NT2/D1 (cell line): Measurements from ENCODE around the gene HIF1AN.

Experiments used
- DNase-seq: peaks from one replicate; pipeline ENCODE4 v3.0.0-alpha.2; 2011; ENCODE audit warnings: low read depth, low spot score
- H3K27me3 ChIP-seq: 2 replicates; pipeline ENCODE4 v1.6.0; 2011; ENCODE audit warnings: mild to moderate bottlenecking; ENCODE audit not compliant: insufficient read length, insufficient read depth
- H3K36me3 ChIP-seq: 2 replicates; pipeline ENCODE4 v1.6.1; 2011; ENCODE audit warnings: mild to moderate bottlenecking, low read length, mixed read lengths; ENCODE audit not compliant: insufficient read depth, insufficient read length
- H3K4me1 ChIP-seq: 2 replicates; pipeline ENCODE4 v1.5.1; 2011; ENCODE audit not compliant: insufficient read depth, insufficient read length
- H3K4me3 ChIP-seq: 2 replicates; pipeline ENCODE4 v1.5.1; 2011; ENCODE audit warnings: low read depth; ENCODE audit not compliant: insufficient read length
- H3K9ac ChIP-seq: 2 replicates; pipeline ENCODE4 v1.6.0; 2011; ENCODE audit warnings: low read depth; ENCODE audit not compliant: insufficient read length
- H3K9me3 ChIP-seq: 2 replicates; pipeline ENCODE4 v1.5.1; 2011; ENCODE audit warnings: mild to moderate bottlenecking, low read length; ENCODE audit not compliant: insufficient read depth
- SUZ12 ChIP-seq: IDR thresholded peaks from 2 replicates; pipeline ENCODE4 v1.6.1; 2011; ENCODE audit not compliant: insufficient read length, insufficient read depth; ENCODE audit errors: extremely low read depth
- YY1 ChIP-seq: IDR thresholded peaks from 2 replicates; pipeline ENCODE4 v1.6.1; 2011; ENCODE audit not compliant: insufficient read length, insufficient read depth
- ZNF274 ChIP-seq: IDR thresholded peaks from 2 replicates; pipeline ENCODE4 v1.6.1; 2011; ENCODE audit warnings: mild to moderate bottlenecking, low read depth, low read length

HIF1AN gene

GRCh38 chr10:100502926-100503494, 32.7 kb upstream of the HIF1AN start:
- H3K27me3 ChIP-seq, result no peaks in the 10 kb centered on the region
- H3K9me3 ChIP-seq, result no peaks in the 10 kb centered on the region
- no peaks in the 10 kb centered on the region for H3K4me1 ChIP-seq
- H3K4me3 ChIP-seq, result no peak overlapping the region
- DNase-seq, result no peak
- TF ChIP-seq ZNF274 (no peak), YY1 (no peak), SUZ12 (no peak)
- H3K9ac ChIP-seq, result no peak overlapping the region
- peaks cover 6% of the 10 kb centered on the region for H3K36me3 ChIP-seq

DNA sequence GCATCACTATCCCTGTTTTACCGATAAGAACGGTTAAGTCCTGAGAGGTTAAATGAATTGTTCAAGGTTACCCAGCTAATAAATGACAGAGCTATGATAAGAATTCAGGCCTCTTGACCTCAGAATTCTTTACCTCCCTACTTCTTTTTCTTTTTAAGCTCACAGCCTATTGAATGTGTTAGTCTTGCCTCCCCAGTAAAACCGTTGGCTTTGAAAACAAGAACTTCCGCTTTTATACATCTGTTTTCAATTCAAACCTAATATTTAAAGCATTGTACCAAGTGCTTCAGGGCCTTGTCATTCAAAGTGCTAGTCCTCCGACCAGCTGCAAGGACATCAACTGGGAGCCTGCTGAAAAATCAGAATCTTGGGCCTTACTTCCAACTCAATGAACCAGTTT, 31.6 kb upstream of the HIF1AN start:
- Histone ChIP-seq H3K27me3 (no peaks in the 10 kb centered on the region), H3K4me1 (no peaks in the 10 kb centered on the region), H3K36me3 (peaks cover 3% of the 10 kb centered on the region), H3K9ac (no peak overlapping the region), H3K4me3 (no peak overlapping the region), H3K9me3 (no peaks in the 10 kb centered on the region)
- TF ChIP-seq ZNF274, result no peak
- no peak for DNase-seq

DNA sequence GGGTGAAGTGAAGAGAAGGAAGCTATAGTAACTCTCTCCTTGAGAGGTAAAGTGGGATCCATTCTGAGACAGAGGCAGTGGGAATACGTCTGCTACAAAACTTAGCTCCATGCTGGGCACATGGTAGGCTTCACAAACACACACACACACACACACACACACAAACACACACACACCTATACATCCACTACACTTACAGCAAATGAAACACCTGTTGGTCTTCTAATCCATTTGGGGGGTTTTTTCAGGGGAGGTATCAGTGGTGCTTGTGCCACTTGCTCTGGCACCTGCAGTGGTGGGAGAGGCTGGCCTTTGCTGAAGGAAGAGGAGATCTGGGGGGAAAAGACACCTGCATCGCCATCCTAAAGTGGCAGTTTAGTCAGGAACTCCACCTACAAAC, 30.6 kb upstream of the HIF1AN start:
- Histone ChIP-seq H3K4me1 (no peaks in the 10 kb centered on the region), H3K9me3 (no peaks in the 10 kb centered on the region), H3K27me3 (no peaks in the 10 kb centered on the region), H3K9ac (no peak overlapping the region), H3K36me3 (peaks cover 3% of the 10 kb centered on the region), H3K4me3 (no peak overlapping the region)
- DNase-seq, result no peak
- TF ChIP-seq YY1, result no peak
- no peak for TF ChIP-seq ZNF274
- no peak for TF ChIP-seq SUZ12

DNA sequence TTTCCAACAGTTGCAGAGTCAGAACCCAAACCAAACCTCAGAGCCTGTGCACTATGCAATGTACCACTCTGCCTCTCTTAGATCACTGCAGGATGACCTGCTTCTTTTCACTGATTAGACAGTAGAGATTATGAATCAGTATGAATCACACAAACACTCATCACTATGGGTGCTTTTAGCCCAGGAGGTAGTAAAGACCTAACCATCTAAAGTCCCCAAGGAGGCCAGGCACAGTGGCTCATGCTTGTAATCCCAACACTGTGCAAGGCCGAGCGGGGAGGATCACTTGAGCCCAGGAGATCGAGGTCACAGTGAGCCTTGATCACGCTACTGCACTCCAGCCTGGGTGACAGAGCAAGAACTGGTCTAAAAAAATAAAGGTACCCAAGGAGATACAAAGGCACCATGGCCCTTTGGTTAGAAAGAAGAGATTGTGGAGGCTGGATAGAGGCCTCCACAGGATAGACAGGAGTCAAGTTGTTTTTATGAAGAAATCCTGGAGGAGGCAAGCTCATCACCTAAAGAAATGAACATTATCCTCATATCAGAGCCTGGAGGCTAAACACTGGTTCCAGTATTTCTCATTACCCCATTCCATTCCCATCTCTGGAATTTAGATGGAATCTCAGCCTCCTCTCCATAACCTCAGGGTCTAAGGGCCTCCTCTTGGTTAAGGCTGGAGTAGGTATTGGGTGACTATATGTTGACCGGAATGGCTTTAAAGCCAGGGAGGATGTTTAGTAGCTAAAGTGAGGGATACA, 29.0 kb upstream of the HIF1AN start:
- DNase-seq, result no peak
- Histone ChIP-seq H3K36me3 (peaks cover 3% of the 10 kb centered on the region), H3K9me3 (no peaks in the 10 kb centered on the region), H3K4me1 (no peaks in the 10 kb centered on the region), H3K9ac (no peak overlapping the region), H3K27me3 (no peaks in the 10 kb centered on the region), H3K4me3 (no peak overlapping the region)
- TF ChIP-seq SUZ12 (no peak), ZNF274 (no peak), YY1 (no peak)

DNA sequence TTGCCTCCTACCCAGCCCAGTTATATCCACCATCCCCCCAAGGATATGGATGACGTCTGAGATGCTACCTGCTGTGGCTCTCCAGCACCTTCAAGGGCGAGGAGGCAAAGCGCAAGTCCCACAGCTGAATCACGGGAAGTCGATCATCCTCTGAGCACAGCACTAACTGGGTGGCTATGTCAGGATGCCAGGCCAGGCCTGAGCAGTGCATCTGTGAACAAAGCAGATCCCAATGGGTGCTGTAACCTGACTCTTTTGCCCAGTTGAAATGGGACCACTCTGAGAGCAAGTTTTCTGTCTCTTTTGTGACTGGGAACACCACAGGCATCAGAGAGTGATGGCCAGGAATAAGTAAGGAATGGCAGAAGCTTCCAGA, 28.4 kb upstream of the HIF1AN start:
- Histone ChIP-seq H3K9me3 (no peaks in the 10 kb centered on the region), H3K4me1 (no peaks in the 10 kb centered on the region), H3K9ac (no peak overlapping the region), H3K27me3 (no peaks in the 10 kb centered on the region), H3K4me3 (no peak overlapping the region), H3K36me3 (peaks cover 3% of the 10 kb centered on the region)
- TF ChIP-seq YY1 (no peak), SUZ12 (no peak), ZNF274 (no peak)
- DNase-seq, result no peak

DNA sequence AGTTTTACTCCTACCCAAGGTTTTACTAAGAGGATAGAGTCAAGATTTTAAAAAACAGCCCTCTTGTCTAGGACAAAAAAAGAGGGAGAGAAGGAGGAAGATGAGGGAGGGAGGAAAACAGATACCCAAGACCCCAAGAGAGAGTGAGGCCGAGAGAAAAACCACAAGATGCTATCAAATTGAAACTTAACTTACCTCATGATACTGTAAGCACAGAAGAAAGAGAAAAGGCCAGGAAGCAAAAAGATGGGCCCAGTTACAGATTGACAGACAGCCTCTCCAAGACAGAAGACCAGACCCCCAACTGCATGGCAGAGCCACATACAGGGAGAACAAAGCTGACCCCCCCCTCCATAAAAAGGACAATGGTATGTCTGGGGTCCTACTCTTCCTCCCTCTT, 27.5 kb upstream of the HIF1AN start:
- H3K9me3 ChIP-seq, result no peaks in the 10 kb centered on the region
- DNase-seq, result no peak
- peaks cover 3% of the 10 kb centered on the region for H3K36me3 ChIP-seq
- no peaks in the 10 kb centered on the region for H3K27me3 ChIP-seq
- H3K4me1 ChIP-seq, result no peaks in the 10 kb centered on the region
- H3K4me3 ChIP-seq, result no peak overlapping the region
- TF ChIP-seq YY1, result no peak
- no peak for TF ChIP-seq SUZ12
- TF ChIP-seq ZNF274, result no peak
- H3K9ac ChIP-seq, result no peak overlapping the region

DNA sequence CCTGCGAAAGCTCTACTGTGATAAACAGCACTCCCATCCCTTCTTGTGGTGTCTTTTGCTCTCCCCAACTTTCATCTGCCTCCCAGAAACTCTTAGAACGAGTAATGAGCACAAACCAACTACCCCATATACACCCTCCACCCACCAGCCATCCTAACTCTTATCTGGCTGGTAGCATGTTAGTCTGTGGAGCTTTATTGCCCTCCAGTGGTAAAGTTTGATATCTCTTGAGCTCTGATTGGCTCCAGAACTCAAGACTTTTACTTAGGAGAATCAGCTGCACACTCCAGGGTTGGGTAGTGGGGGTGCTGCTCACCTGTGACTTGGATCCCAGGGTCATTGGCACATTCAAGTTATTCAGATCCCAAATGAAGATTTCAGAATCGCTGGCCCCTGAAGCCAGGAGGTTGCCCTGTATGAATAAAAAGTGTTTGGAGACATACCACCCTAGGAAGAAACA, 27.0 kb upstream of the HIF1AN start:
- TF ChIP-seq ZNF274, result no peak
- TF ChIP-seq SUZ12, result no peak
- no peak for TF ChIP-seq YY1
- no peaks in the 10 kb centered on the region for H3K9me3 ChIP-seq
- H3K4me1 ChIP-seq, result no peaks in the 10 kb centered on the region
- H3K36me3 ChIP-seq, result peaks cover 3% of the 10 kb centered on the region
- H3K9ac ChIP-seq, result peak overlapping the region; percentile 3
- no peak overlapping the region for H3K4me3 ChIP-seq
- no peak for DNase-seq
- H3K27me3 ChIP-seq, result no peaks in the 10 kb centered on the region
